Endothelial cell of umbilical vein (primary cell): ENCODE data around the gene PDE6B. TPM values are rescaled to one million over a fixed set of nuclear protein-coding genes. Genes with fewer than 3 reads are reported as not detected.

Experiments
- BruUV-seq: library from RNA; stranded (reverse); fragments of 400-500 nt; replicated peaks from 2 replicates; lab custom pipeline; 2021; lab: Mats Ljungman, UMichigan
- CTCF ChIA-PET: fragments of 300-600, 350-600 bp; sonication (Branson Sonifier 250); formaldehyde crosslinking; loops from one replicate; lab custom pipeline; 2021; ENCODE audit warnings: antibody characterized with exemption, inconsistent platforms; lab: Charles Lee
- POLR2A ChIA-PET: fragments of 300-600, 350-600 bp; sonication (Branson Sonifier 250); formaldehyde crosslinking; loops from one replicate; lab custom pipeline; 2021; ENCODE audit warnings: antibody characterized with exemption, inconsistent platforms; lab: Charles Lee
- DNase-seq: peaks from one replicate; pipeline ENCODE4 v3.0.0-alpha.2; 2011; ENCODE audit warnings: low read depth, low spot score
- FAIRE-seq: peaks from 2 replicates; lab custom pipeline; 2011; peaks lifted over from hg19 to GRCh38; lab: Jason Lieb, UNC
- H2AFZ ChIP-seq: 2 replicates; pipeline ENCODE4 v1.6.0; 2012; ENCODE audit warnings: low read depth, low read length, control low read depth, inconsistent platforms
- H3K27ac ChIP-seq: 2 replicates; pipeline ENCODE4 v1.5.1; 2011; ENCODE audit warnings: low read depth, mild to moderate bottlenecking, control low read depth, low read length, moderate library complexity; ENCODE audit not compliant: insufficient read depth
- H3K27me3 ChIP-seq, 2 experiments: 2 replicates each; pipeline versions ENCODE4 v1.6.0 to v1.6.1; 2011; ENCODE audit warnings: low read length in 2 of 2, mixed read lengths in 1 of 2; ENCODE audit not compliant: control insufficient read depth in 2 of 2, insufficient read depth in 2 of 2
- H3K36me3 ChIP-seq, 2 experiments: 2 replicates in 1 of 2; 3 replicates in 1 of 2; pipeline ENCODE4 v1.5.1; 2011; ENCODE audit warnings: low read length in 2 of 2, mild to moderate bottlenecking in 1 of 2, moderate library complexity in 1 of 2; ENCODE audit not compliant: control insufficient read depth in 2 of 2, insufficient read depth in 2 of 2; ENCODE audit errors: extremely low read depth in 1 of 2
- H3K4me1 ChIP-seq: 3 replicates; pipeline ENCODE4 v1.5.1; 2011; ENCODE audit warnings: mild to moderate bottlenecking, low read length; ENCODE audit not compliant: control insufficient read depth, insufficient read depth; ENCODE audit errors: extremely low read depth
- H3K4me2 ChIP-seq: 2 replicates; pipeline ENCODE4 v1.6.1; 2011; ENCODE audit warnings: low read length, control low read depth, mixed read lengths; ENCODE audit not compliant: insufficient read depth
- H3K4me3 ChIP-seq, 3 experiments: fragments of 200-600 bp in 1 of 3; sonication (generic), shearing (Covaris generic) in 1 of 3; replicated peaks in 1 of 3; 2 replicates each; pipeline ENCODE4 v1.5.1; 2011 to 2016; ENCODE audit warnings: control low read depth in 3 of 3, low read length in 3 of 3, mild to moderate bottlenecking in 2 of 3, inconsistent platforms in 1 of 3, low read depth in 1 of 3, moderate library complexity in 1 of 3; ENCODE audit not compliant: insufficient read depth in 1 of 3
- H3K79me2 ChIP-seq: 2 replicates; pipeline ENCODE4 v1.6.0; 2012; ENCODE audit warnings: low read length, inconsistent platforms; ENCODE audit not compliant: control insufficient read depth, insufficient read depth
- H3K9ac ChIP-seq: replicated peaks from 2 replicates; pipeline ENCODE3; 2011; ENCODE audit warnings: low read length, control low read depth; ENCODE audit not compliant: insufficient read depth; ENCODE audit errors: extremely low read depth
- H3K9me1 ChIP-seq: replicated peaks from 3 replicates; pipeline ENCODE4 v1.6.0; 2011; ENCODE audit warnings: mild to moderate bottlenecking, low read length; ENCODE audit not compliant: control insufficient read depth, insufficient read depth; ENCODE audit errors: extremely low read depth
- H3K9me3 ChIP-seq: replicated peaks from 2 replicates; pipeline ENCODE4 v1.5.1; 2012; ENCODE audit warnings: low read length, inconsistent platforms; ENCODE audit not compliant: control insufficient read depth, insufficient read depth
- H4K20me1 ChIP-seq: replicated peaks from 2 replicates; pipeline ENCODE3; 2011; ENCODE audit warnings: mild to moderate bottlenecking, low read length; ENCODE audit not compliant: control insufficient read depth, insufficient read depth; ENCODE audit errors: extremely low read depth
- EZH2 ChIP-seq: IDR thresholded peaks from 2 replicates; pipeline ENCODE4 v1.6.1; 2012; ENCODE audit warnings: borderline replicate concordance, low read depth, mild to moderate bottlenecking, moderate library complexity, low read length, inconsistent platforms; ENCODE audit not compliant: severe bottlenecking
- FOS ChIP-seq: IDR thresholded peaks from 2 replicates; pipeline ENCODE4 v1.6.1; 2011; ENCODE audit warnings: mild to moderate bottlenecking, low read length, moderate library complexity, borderline replicate concordance; ENCODE audit not compliant: insufficient read depth
- GATA2 ChIP-seq: IDR thresholded peaks from 2 replicates; pipeline ENCODE4 v1.7.0; 2011; ENCODE audit warnings: low read depth, mild to moderate bottlenecking, moderate library complexity, mixed read lengths, low read length; ENCODE audit not compliant: insufficient read length, insufficient read depth
- MYC ChIP-seq: IDR thresholded peaks from one replicate; pipeline ENCODE4 v1.6.1; 2011; ENCODE audit warnings: mild to moderate bottlenecking, low read depth, low read length
- POLR2A ChIP-seq: IDR thresholded peaks from 2 replicates; pipeline ENCODE4 v1.6.1; 2012; ENCODE audit warnings: low read depth, mild to moderate bottlenecking, control low read depth, low read length
- POLR2AphosphoS5 ChIP-seq: IDR thresholded peaks from 2 replicates; pipeline ENCODE4 v1.6.1; 2012; ENCODE audit warnings: low read depth, mild to moderate bottlenecking, control low read depth, low read length, moderate library complexity; ENCODE audit not compliant: insufficient read depth
- dilution Hi-C: fragments of 300-500 bp; cut with MboI; formaldehyde crosslinking; loops from one replicate; pipeline ENCODE4 v1.15.0; 2019; ENCODE audit warnings: low sequenced_read_pairs; ENCODE audit not compliant: extremely low pct_ligation_motif_present
- intact Hi-C: fragments of 100-400 bp; cut with micrococcal nuclease; formaldehyde crosslinking; loops from one replicate; pipeline ENCODE4 v1.10.0; 2022
- polyA plus RNA-seq, 4 experiments: library from polyadenylated mRNA; depleted of rRNA in 3 of 4; stranded (reverse) in 3 of 4; unstranded in 1 of 4; fragments of >200 nt; gene quantifications; 2 replicates each; pipeline versions ENCODE4 v1.2.1 to v1.2.3, GENCODE V29; 2011 to 2012; ENCODE audit warnings: missing spikeins in 1 of 4
- total RNA-seq: library from RNA; stranded (reverse); gene quantifications from 2 replicates; pipeline ENCODE4 v1.2.3, GENCODE V29; 2021
- TF ChIP-seq, protein P1 (sequence below): IDR thresholded peaks from 2 replicates; pipeline ENCODE4 v1.6.1; 2011; ENCODE audit not compliant: insufficient read depth, insufficient read length
- TF ChIP-seq, protein P2 (sequence below), 2 donors: IDR thresholded peaks; 1 replicate in 1 of 2; 2 replicates in 1 of 2; pipeline ENCODE4 v1.5.1; 2011; ENCODE audit warnings: low read length in 2 of 2, mild to moderate bottlenecking in 2 of 2, moderate library complexity in 2 of 2, control low read depth in 1 of 2, inconsistent platforms in 1 of 2, low read depth in 1 of 2; ENCODE audit not compliant: insufficient read depth in 1 of 2; ENCODE audit errors: extremely low read depth in 1 of 2

PDE6B gene
- total and polyA plus RNA-seq, 2 donors (not counting 3 experiments of a cell fraction or from before 2014, with no cell fraction given), result 0.77 to 1.8 TPM

DNA sequence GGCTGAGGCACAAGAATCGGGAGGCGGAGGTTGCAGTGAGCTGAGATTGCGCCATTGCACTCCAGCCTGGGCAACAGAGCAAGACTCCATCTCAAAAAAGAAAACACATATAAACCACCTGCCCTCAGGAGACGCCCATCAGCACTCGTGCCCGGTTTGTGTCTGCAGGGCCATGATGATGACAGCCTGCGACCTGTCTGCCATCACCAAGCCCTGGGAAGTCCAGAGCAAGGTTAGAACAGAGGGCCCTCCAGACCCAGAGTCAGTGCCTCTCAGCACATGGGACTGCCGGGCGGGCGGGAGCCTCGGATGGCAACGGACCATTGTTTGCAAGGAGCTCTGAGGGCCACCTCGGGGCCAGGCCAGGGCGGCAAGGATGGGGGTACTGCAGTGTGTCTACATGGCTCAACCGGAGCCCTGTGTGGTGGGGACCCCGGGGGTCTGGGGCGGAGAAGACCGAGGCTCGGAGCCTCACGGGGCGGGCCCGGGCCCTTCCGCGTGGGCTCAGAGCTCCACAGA, 39.4 kb downstream of the PDE6B start:
- Histone ChIP-seq H3K9me1 (no peaks in the 10 kb centered on the region), H3K27ac (no peak overlapping the region), H3K4me3 (no peak overlapping the region), H3K79me2 (no peaks in the 10 kb centered on the region), H3K4me1 (no peaks in the 10 kb centered on the region), H3K36me3 (no peaks in the 10 kb centered on the region), H2AFZ (no peak overlapping the region), H3K9ac (no peak overlapping the region), H4K20me1 (no peaks in the 10 kb centered on the region), H3K4me2 (no peak overlapping the region), H3K27me3 (peaks cover 0 to 5% of the 10 kb centered on the region in 2 experiments), H3K9me3 (no peaks in the 10 kb centered on the region)
- intact Hi-C loops, result no loop called here
- FAIRE-seq, result no peak
- POLR2A ChIA-PET, result no interaction called here
- dilution Hi-C loops, result no loop called here
- TF ChIP-seq FOS (no peak), EZH2 (no peak), MYC (no peak), POLR2AphosphoS5 (no peak), POLR2A (no peak), GATA2 (no peak)
- TF ChIP-seq, protein P1, sequence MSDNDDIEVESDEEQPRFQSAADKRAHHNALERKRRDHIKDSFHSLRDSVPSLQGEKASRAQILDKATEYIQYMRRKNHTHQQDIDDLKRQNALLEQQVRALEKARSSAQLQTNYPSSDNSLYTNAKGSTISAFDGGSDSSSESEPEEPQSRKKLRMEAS, result no peak
- TF ChIP-seq, protein P2, sequence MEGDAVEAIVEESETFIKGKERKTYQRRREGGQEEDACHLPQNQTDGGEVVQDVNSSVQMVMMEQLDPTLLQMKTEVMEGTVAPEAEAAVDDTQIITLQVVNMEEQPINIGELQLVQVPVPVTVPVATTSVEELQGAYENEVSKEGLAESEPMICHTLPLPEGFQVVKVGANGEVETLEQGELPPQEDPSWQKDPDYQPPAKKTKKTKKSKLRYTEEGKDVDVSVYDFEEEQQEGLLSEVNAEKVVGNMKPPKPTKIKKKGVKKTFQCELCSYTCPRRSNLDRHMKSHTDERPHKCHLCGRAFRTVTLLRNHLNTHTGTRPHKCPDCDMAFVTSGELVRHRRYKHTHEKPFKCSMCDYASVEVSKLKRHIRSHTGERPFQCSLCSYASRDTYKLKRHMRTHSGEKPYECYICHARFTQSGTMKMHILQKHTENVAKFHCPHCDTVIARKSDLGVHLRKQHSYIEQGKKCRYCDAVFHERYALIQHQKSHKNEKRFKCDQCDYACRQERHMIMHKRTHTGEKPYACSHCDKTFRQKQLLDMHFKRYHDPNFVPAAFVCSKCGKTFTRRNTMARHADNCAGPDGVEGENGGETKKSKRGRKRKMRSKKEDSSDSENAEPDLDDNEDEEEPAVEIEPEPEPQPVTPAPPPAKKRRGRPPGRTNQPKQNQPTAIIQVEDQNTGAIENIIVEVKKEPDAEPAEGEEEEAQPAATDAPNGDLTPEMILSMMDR (IDR thresholded peaks at IDR 0.05; ENCODE audit: extremely low read depth in 1 of 2, insufficient read depth in 1 of 2, low read depth in 1 of 2, low read length in 2 of 2), result no peak
- CTCF ChIA-PET, result no interaction called here
- no TSS peak for BruUV-seq
- no peak for DNase-seq
